GM19372 (cell line): ENCODE data around the gene ERICH3.

Experiments used
- ATAC-seq: cut with Tn5 transposase; IDR thresholded peaks from one replicate; pipeline ENCODE4 v1.9.1; 2021; ENCODE audit warnings: mild to moderate bottlenecking, low read depth, moderate library complexity; ENCODE audit not compliant: unreplicated experiment

ERICH3 gene

DNA sequence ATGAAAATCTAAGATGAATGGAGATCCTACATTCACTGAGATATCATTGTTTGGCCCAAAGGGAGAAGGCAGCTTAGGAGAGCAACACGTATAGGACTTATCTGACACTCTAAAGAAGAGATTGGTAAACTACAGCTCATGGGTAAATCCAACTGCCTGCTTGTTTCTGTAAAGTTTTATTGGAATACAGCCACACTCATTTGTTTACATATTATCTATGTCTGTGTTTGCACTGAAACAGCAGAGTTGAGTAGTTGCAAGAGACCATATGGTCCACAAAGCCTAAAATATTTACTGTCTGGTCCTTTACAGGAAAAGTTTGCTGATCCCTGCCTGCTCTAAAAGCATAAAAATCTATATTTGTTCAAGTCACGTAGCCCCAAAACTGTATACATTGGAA, 146.9 kb downstream of the ERICH3 start:
- no peak for ATAC-seq

DNA sequence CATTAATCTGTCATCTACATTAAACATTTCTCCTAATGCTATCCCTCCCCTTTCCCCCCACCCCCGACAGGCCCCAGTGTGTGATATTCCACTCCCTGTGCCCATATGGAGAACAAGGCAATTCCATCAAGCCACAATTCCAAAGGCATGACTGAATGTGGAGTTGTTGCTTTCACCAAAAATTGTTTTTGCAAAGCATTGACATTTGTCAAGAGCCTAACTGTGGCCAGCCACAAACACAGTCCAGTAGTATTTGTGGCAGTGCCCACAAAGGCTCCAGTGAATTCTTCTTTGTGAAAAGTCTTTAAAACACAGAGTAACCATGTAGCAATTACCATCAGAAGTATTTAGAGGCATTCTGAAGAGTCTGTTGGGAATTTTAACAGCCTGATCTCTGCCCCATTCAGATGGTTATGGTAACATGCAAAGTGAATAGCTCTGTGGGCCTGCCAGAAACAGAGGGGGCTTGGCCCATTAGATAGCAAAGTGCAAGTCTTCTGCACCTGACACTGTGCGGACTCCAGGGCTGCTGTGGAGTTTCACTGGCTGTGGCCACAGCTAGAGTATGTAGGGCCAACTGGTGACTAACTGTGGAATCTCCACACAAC, 149.6 kb downstream of the ERICH3 start:
- no peak for ATAC-seq

DNA sequence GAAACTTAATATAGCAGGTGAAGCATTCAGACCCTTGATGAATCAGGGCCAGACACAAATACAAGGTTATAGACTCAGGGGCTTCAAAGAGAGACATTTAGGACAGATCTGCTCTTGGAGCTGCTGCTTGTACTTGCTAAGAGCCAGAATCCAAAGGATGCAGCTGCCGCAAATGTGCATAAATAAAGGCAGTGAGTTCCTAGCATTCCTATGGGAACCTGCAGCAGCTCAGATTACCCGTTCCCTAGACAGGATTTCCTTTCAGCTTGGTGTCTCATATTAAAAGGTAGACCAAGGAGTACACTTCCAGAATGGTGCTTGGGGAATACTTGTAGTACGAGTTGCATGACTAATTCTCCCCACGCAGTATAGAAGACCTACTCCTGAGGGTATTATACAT, 151.4 kb downstream of the ERICH3 start:
- ATAC-seq: no peak
